ENCODE results near the gene PRSS48.

PRSS48 gene

DNA sequence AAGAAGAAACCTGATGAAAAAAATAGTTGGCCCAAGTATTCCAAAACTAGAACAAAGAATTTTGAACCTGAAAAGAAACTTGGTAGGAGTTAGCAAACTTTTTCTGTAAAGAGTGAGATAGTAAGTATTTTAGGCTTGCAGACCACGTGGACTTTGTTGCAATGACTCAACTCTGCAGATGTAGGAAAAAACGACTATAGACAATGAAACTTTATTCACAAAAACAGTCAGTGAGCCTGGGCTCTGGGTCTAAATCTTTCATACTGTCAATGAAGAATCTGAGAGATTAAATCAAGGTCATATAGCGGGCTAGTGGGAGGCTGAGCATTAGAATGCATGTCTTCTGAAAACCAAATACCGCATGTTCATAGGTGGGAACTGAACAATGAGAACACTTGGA, 25.5 kb downstream of the PRSS48 start:
- Histone ChIP-seq H3K36me3 (ENCODE audit: insufficient read depth, low read length) (no peaks in the 10 kb centered on the region), H3K9ac (ENCODE audit: low read length) (no peak overlapping the region), H3K4me1 (ENCODE audit: insufficient read depth, low read length) (peaks cover 13% of the 10 kb centered on the region), H3K9me3 (ENCODE audit: low read length) (no peaks in the 10 kb centered on the region), H3K4me3 (ENCODE audit: low read depth in 1 of 2, low read length in 2 of 2) (peak overlapping the region in 1 of 2 donors; percentile 20), H3K27ac (ENCODE audit: low read depth, low read length) (no peak overlapping the region), H3K27me3 (ENCODE audit: control insufficient read depth in 1 of 2, insufficient read depth in 2 of 2, low read length in 2 of 2) (no peaks in the 10 kb centered on the region)

DNA sequence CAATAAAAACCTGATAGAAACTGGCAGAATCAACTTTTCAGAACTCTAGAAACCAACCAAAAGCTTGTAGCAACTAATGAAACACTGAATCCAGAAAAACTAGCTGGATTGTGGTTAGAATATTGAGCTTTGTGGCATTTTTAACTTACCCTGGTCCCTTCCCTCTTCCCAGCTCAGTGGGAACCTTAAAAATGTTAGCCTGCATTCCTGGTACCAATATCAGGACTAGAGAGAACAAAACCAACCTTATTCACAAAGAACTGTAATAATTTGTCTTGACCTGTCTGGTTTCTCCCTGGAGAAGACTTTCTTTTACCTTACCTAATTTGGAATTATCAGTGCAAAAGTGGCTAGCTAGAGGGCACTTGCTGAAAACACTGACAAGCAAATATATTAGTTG, 27.3 kb downstream of the PRSS48 start:
- no peak overlapping the region for H3K4me3 ChIP-seq (ENCODE audit: low read depth in 1 of 2, low read length in 2 of 2)
- H3K4me1 ChIP-seq (ENCODE audit: insufficient read depth, low read length): peaks cover 13% of the 10 kb centered on the region
- H3K9ac ChIP-seq (ENCODE audit: low read length): no peak overlapping the region
- H3K9me3 ChIP-seq (ENCODE audit: low read length): no peaks in the 10 kb centered on the region
- H3K36me3 ChIP-seq (ENCODE audit: insufficient read depth, low read length): no peaks in the 10 kb centered on the region
- H3K27me3 ChIP-seq (ENCODE audit: control insufficient read depth in 1 of 2, insufficient read depth in 2 of 2, low read length in 2 of 2): no peaks in the 10 kb centered on the region
- H3K27ac ChIP-seq (ENCODE audit: low read depth, low read length): no peak overlapping the region

DNA sequence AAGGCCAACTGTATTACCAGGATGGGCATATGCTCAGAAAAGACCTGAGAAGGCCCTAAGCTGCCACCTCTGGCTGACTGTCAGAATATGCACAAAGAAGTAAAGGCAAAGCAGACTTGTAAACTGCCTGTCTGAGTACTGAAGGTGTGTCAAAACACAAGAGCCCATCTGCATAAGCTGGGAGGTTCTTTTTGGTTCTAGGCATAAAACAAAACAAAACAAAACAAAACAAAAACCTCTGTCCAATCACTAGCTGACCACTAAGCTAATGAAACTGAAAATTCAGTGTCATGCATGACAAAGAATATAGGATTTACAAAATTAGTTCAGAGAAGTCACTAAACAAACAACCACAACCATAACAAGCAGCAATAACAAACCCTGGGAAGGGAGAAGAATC, 27.8 kb downstream of the PRSS48 start:
- Histone ChIP-seq H3K36me3 (ENCODE audit: insufficient read depth, low read length) (no peaks in the 10 kb centered on the region), H3K4me3 (ENCODE audit: low read depth in 1 of 2, low read length in 2 of 2) (no peak overlapping the region), H3K4me1 (ENCODE audit: insufficient read depth, low read length) (peaks cover 13% of the 10 kb centered on the region), H3K9me3 (ENCODE audit: low read length) (no peaks in the 10 kb centered on the region), H3K27ac (ENCODE audit: low read depth, low read length) (no peak overlapping the region), H3K9ac (ENCODE audit: low read length) (no peak overlapping the region), H3K27me3 (ENCODE audit: control insufficient read depth in 1 of 2, insufficient read depth in 2 of 2, low read length in 2 of 2) (no peaks in the 10 kb centered on the region)

DNA sequence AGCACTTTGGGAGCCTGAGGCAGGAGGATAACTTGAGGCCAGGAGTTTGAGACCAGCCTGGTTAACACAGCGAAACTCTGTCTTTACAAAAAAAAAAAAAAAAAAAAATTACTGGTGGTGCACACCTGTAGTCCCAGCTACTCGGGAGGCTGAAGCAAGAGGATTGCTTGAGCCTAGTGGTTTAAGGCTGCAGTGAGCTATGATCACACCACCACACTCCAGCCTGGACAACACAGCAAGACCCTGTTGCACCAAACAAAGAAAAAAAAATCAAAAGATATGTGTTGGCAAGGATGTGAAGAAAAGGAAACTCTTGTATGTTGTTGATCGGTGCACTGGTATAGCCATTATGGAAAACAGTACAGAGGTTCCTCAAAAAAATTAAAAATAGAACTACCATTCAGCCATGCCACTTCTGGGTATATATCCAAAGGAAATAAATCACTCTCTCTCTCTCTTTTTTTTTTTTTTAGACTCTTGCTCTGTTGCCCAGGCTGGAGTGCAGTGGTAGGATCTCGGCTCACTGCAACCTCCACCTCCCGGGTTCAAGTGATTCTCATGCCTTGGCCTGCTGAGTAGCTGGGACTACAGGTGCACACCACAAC, 33.3 kb downstream of the PRSS48 start:
- Histone ChIP-seq H3K27ac (ENCODE audit: low read depth, low read length) (no peak overlapping the region), H3K27me3 (ENCODE audit: control insufficient read depth in 1 of 2, insufficient read depth in 2 of 2, low read length in 2 of 2) (no peaks in the 10 kb centered on the region), H3K4me1 (ENCODE audit: insufficient read depth, low read length) (peaks cover 12% of the 10 kb centered on the region), H3K9me3 (ENCODE audit: low read length) (no peaks in the 10 kb centered on the region), H3K36me3 (ENCODE audit: insufficient read depth, low read length) (no peaks in the 10 kb centered on the region), H3K9ac (ENCODE audit: low read length) (no peak overlapping the region), H3K4me3 (ENCODE audit: low read depth in 1 of 2, low read length in 2 of 2) (no peak overlapping the region)

DNA sequence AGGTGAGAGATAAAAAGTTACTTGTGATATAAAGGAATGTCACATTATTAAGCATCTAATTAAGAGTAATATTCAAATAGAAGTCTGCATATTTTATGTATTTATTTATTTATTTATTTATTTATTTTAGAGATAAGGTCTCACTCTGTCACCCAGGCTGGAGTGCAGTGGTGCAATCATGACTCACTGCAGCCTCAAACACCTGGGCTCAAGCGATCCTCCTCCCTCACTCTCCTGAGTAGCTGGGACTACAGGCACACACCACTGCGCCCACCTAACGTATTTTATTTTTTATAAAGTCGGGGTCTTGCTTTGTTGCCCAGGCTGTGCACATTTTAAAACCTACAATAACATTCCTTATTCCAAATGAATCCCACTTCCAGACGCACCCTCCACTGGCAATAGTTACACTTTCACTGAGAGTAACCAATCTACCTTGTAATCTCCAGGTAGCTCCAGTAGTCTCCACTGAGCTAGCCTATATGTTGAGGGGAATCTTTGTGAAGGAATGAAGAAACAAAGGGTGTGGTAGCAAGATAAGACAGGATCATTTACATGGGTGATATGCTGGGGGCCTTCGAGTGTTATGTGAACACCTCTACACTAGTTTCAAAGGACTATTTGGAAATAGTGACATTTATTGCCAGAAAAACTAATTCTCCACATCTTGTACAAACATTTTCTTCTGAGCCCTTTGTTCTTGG, 36.5 kb downstream of the PRSS48 start:
- H3K36me3 ChIP-seq (ENCODE audit: insufficient read depth, low read length): no peaks in the 10 kb centered on the region
- no peaks in the 10 kb centered on the region for H3K27me3 ChIP-seq (ENCODE audit: control insufficient read depth in 1 of 2, insufficient read depth in 2 of 2, low read length in 2 of 2)
- no peaks in the 10 kb centered on the region for H3K9me3 ChIP-seq (ENCODE audit: low read length)
- no peak overlapping the region for H3K27ac ChIP-seq (ENCODE audit: low read depth, low read length)
- H3K4me3 ChIP-seq (ENCODE audit: low read depth in 1 of 2, low read length in 2 of 2): no peak overlapping the region
- H3K4me1 ChIP-seq (ENCODE audit: insufficient read depth, low read length): peaks cover 32% of the 10 kb centered on the region
- no peak overlapping the region for H3K9ac ChIP-seq (ENCODE audit: low read length)

DNA sequence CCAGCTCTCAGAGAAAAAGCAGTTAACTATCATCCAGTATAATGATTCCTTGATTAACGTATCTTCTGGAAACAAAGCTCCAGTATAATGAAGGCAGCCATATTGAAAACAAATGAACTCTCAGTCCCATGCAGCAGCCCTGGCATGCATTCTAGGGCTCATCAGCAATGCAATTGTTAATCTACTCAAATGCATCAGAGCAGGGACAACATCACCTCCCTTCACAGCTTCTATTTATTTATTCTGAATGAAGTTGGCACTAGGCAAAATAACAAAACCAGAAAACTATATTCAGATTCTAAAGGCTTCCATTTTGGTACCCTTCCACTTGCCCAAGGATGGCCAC, 37.0 kb downstream of the PRSS48 start:
- no peaks in the 10 kb centered on the region for H3K9me3 ChIP-seq (ENCODE audit: low read length)
- no peaks in the 10 kb centered on the region for H3K36me3 ChIP-seq (ENCODE audit: insufficient read depth, low read length)
- no peak overlapping the region for H3K27ac ChIP-seq (ENCODE audit: low read depth, low read length)
- H3K9ac ChIP-seq (ENCODE audit: low read length): no peak overlapping the region
- no peak overlapping the region for H3K4me3 ChIP-seq (ENCODE audit: low read depth in 1 of 2, low read length in 2 of 2)
- peaks cover 32% of the 10 kb centered on the region for H3K4me1 ChIP-seq (ENCODE audit: insufficient read depth, low read length)
- H3K27me3 ChIP-seq (ENCODE audit: control insufficient read depth in 1 of 2, insufficient read depth in 2 of 2, low read length in 2 of 2): no peaks in the 10 kb centered on the region

DNA sequence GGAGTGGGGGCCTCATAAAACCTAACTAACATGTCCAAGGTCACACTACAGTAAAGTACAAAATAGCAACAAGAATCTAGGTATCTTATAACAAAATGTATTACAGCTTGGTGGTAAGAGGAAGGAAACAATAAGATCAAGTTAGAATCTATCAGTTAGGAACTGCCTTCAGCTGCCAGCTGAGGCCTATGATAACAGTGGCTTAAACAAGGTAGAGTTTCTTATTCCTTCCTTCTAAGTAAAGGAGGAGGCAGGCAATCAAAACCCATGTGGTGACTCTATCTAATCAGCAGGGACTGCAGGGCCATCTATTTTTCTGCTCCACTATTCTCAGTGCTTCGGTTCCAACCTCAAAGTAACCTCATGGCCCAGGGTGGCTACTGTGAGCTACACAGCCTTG, 37.5 kb downstream of the PRSS48 start:
- Histone ChIP-seq H3K36me3 (ENCODE audit: insufficient read depth, low read length) (no peaks in the 10 kb centered on the region), H3K4me1 (ENCODE audit: insufficient read depth, low read length) (peaks cover 32% of the 10 kb centered on the region), H3K27me3 (ENCODE audit: control insufficient read depth in 1 of 2, insufficient read depth in 2 of 2, low read length in 2 of 2) (no peaks in the 10 kb centered on the region), H3K27ac (ENCODE audit: low read depth, low read length) (peak overlapping the region; percentile 44), H3K9ac (ENCODE audit: low read length) (no peak overlapping the region), H3K9me3 (ENCODE audit: low read length) (no peaks in the 10 kb centered on the region), H3K4me3 (ENCODE audit: low read depth in 1 of 2, low read length in 2 of 2) (no peak overlapping the region)

GRCh38 chr4:151315212-151315886, 38.4 kb downstream of the PRSS48 start:
- no peak overlapping the region for H3K4me3 ChIP-seq (ENCODE audit: low read depth in 1 of 2, low read length in 2 of 2)
- H3K4me1 ChIP-seq (ENCODE audit: insufficient read depth, low read length): peaks cover 37% of the 10 kb centered on the region
- no peaks in the 10 kb centered on the region for H3K27me3 ChIP-seq (ENCODE audit: control insufficient read depth in 1 of 2, insufficient read depth in 2 of 2, low read length in 2 of 2)
- H3K9ac ChIP-seq (ENCODE audit: low read length): no peak overlapping the region
- no peaks in the 10 kb centered on the region for H3K36me3 ChIP-seq (ENCODE audit: insufficient read depth, low read length)
- no peaks in the 10 kb centered on the region for H3K9me3 ChIP-seq (ENCODE audit: low read length)
- H3K27ac ChIP-seq (ENCODE audit: low read depth, low read length): no peak overlapping the region

DNA sequence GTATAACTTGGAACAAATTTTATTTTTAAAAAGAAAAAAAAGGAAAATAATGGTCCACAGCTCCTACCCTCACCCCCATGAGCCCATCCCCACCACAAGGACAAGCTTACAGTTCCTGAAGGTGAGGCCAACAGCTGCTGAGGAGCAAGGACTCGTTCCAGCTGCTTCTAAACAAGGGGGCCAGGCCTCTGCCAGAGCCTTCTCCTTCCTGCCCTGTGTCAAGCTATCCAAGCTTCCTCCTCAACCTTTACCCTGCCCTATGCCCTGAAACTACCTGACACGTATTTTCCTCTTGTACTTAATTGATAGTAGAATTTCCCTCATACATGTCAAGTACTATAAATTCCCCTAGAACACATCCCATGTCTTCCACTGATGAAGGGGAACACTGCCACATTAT, 39.7 kb downstream of the PRSS48 start:
- no peaks in the 10 kb centered on the region for H3K36me3 ChIP-seq (ENCODE audit: insufficient read depth, low read length)
- H3K27me3 ChIP-seq (ENCODE audit: control insufficient read depth in 1 of 2, insufficient read depth in 2 of 2, low read length in 2 of 2): no peaks in the 10 kb centered on the region
- peaks cover 47% of the 10 kb centered on the region for H3K4me1 ChIP-seq (ENCODE audit: insufficient read depth, low read length)
- no peak overlapping the region for H3K9ac ChIP-seq (ENCODE audit: low read length)
- no peaks in the 10 kb centered on the region for H3K9me3 ChIP-seq (ENCODE audit: low read length)
- H3K4me3 ChIP-seq (ENCODE audit: low read depth in 1 of 2, low read length in 2 of 2): no peak overlapping the region
- H3K27ac ChIP-seq (ENCODE audit: low read depth, low read length): no peak overlapping the region

- Histone ChIP-seq H3K27ac (ENCODE audit: low read depth, low read length) (no peak overlapping the region), H3K9me3 (ENCODE audit: low read length) (no peaks in the 10 kb centered on the region), H3K27me3 (ENCODE audit: control insufficient read depth in 1 of 2, insufficient read depth in 2 of 2, low read length in 2 of 2) (no peaks in the 10 kb centered on the region), H3K9ac (ENCODE audit: low read length) (no peak overlapping the region), H3K4me1 (ENCODE audit: insufficient read depth, low read length) (peaks cover 62% of the 10 kb centered on the region), H3K36me3 (ENCODE audit: insufficient read depth, low read length) (no peaks in the 10 kb centered on the region), H3K4me3 (ENCODE audit: low read depth in 1 of 2, low read length in 2 of 2) (no peak overlapping the region)
Measured at GRCh38 chr4:151318307-151319006, 41.5 kb downstream of the PRSS48 start.

DNA sequence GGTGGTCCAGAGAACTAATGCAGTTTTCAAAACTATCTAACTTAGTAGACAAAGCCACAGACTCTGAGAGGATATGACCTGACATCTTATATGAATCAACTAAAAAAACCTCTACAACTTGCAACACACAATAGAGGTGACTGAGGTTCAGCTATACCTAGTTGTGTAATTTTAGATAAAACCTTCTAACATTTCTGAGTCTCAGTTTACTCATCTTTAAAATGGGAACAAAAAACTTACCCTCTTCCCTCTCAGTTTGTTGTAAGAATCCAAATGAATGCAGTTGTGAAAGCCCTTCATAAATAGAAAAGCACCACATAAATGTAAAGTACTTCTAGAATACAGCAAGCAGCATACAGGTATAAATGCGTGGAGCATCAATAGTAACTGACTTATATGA, 42.5 kb downstream of the PRSS48 start:
- Histone ChIP-seq H3K27me3 (ENCODE audit: control insufficient read depth in 1 of 2, insufficient read depth in 2 of 2, low read length in 2 of 2) (no peaks in the 10 kb centered on the region), H3K9me3 (ENCODE audit: low read length) (no peaks in the 10 kb centered on the region), H3K4me1 (ENCODE audit: insufficient read depth, low read length) (peaks cover 57% of the 10 kb centered on the region), H3K4me3 (ENCODE audit: low read depth in 1 of 2, low read length in 2 of 2) (no peak overlapping the region), H3K36me3 (ENCODE audit: insufficient read depth, low read length) (no peaks in the 10 kb centered on the region), H3K9ac (ENCODE audit: low read length) (no peak overlapping the region), H3K27ac (ENCODE audit: low read depth, low read length) (no peak overlapping the region)

Data from muscle layer of colon (tissue), 2 donors.